ENCODE data around the gene CAVIN2. TPM values are rescaled to one million over a fixed set of nuclear protein-coding genes. Genes with fewer than 3 reads are reported as not detected.

The CAVIN2 gene
- total RNA-seq, 1 donor from 2014 or later: 4.4 TPM

GRCh38 chr2:191881982-191882816 is 35.3 kb upstream of the CAVIN2 start:
- TF ChIP-seq CTCF (IDR thresholded peaks at IDR 0.05; ENCODE audit: unreplicated experiment): no peak
- Mint-ChIP-seq H3K4me3 (ENCODE audit: unreplicated experiment) (no peak overlapping the region), H3K36me3 (ENCODE audit: low read depth, unreplicated experiment) (peaks cover 3% of the 10 kb centered on the region), H3K27ac (ENCODE audit: unreplicated experiment) (no peak overlapping the region), H3K27me3 (ENCODE audit: unreplicated experiment) (no peaks in the 10 kb centered on the region), H3K4me1 (ENCODE audit: unreplicated experiment) (no peaks in the 10 kb centered on the region), H3K9me3 (ENCODE audit: unreplicated experiment) (no peaks in the 10 kb centered on the region)
- DNase-seq (ENCODE audit: low spot score): no peak

GRCh38 chr2:191878548-191879279 is 31.8 kb upstream of the CAVIN2 start:
- H3K27me3 Mint-ChIP-seq (ENCODE audit: unreplicated experiment): no peaks in the 10 kb centered on the region
- peaks cover 3% of the 10 kb centered on the region for H3K36me3 Mint-ChIP-seq (ENCODE audit: low read depth, unreplicated experiment)
- DNase-seq (ENCODE audit: low spot score): no peak
- no peak overlapping the region for H3K27ac Mint-ChIP-seq (ENCODE audit: unreplicated experiment)
- no peaks in the 10 kb centered on the region for H3K4me1 Mint-ChIP-seq (ENCODE audit: unreplicated experiment)
- H3K9me3 Mint-ChIP-seq (ENCODE audit: unreplicated experiment): no peaks in the 10 kb centered on the region
- no peak for TF ChIP-seq CTCF (IDR thresholded peaks at IDR 0.05; ENCODE audit: unreplicated experiment)
- H3K4me3 Mint-ChIP-seq (ENCODE audit: unreplicated experiment): no peak overlapping the region

- H3K9me3 Mint-ChIP-seq (ENCODE audit: unreplicated experiment): no peaks in the 10 kb centered on the region
- DNase-seq (ENCODE audit: low spot score): no peak
- no peak overlapping the region for H3K4me3 Mint-ChIP-seq (ENCODE audit: unreplicated experiment)
- no peaks in the 10 kb centered on the region for H3K27me3 Mint-ChIP-seq (ENCODE audit: unreplicated experiment)
- H3K4me1 Mint-ChIP-seq (ENCODE audit: unreplicated experiment): no peaks in the 10 kb centered on the region
- no peak overlapping the region for H3K27ac Mint-ChIP-seq (ENCODE audit: unreplicated experiment)
- H3K36me3 Mint-ChIP-seq (ENCODE audit: low read depth, unreplicated experiment): peaks cover 3% of the 10 kb centered on the region
- no peak for TF ChIP-seq CTCF (IDR thresholded peaks at IDR 0.05; ENCODE audit: unreplicated experiment)
These were observed 31.0 kb upstream of the CAVIN2 start for GRCh38 chr2:191877875-191878274.

- Mint-ChIP-seq H3K27me3 (ENCODE audit: unreplicated experiment) (no peaks in the 10 kb centered on the region), H3K4me3 (ENCODE audit: unreplicated experiment) (no peak overlapping the region), H3K27ac (ENCODE audit: unreplicated experiment) (no peak overlapping the region), H3K9me3 (ENCODE audit: unreplicated experiment) (no peaks in the 10 kb centered on the region), H3K4me1 (ENCODE audit: unreplicated experiment) (no peaks in the 10 kb centered on the region), H3K36me3 (ENCODE audit: low read depth, unreplicated experiment) (peaks cover 3% of the 10 kb centered on the region)
- no peak for TF ChIP-seq CTCF (IDR thresholded peaks at IDR 0.05; ENCODE audit: unreplicated experiment)
- no peak for DNase-seq (ENCODE audit: low spot score)
These were observed 29.0 kb upstream of the CAVIN2 start for GRCh38 chr2:191875859-191876258.

- Mint-ChIP-seq H3K4me3 (ENCODE audit: unreplicated experiment) (no peak overlapping the region), H3K27me3 (ENCODE audit: unreplicated experiment) (no peaks in the 10 kb centered on the region), H3K4me1 (ENCODE audit: unreplicated experiment) (peaks cover 19% of the 10 kb centered on the region), H3K36me3 (ENCODE audit: low read depth, unreplicated experiment) (no peaks in the 10 kb centered on the region), H3K27ac (ENCODE audit: unreplicated experiment) (no peak overlapping the region), H3K9me3 (ENCODE audit: unreplicated experiment) (no peaks in the 10 kb centered on the region)
- no peak for TF ChIP-seq CTCF (IDR thresholded peaks at IDR 0.05; ENCODE audit: unreplicated experiment)
- DNase-seq (ENCODE audit: low spot score): no peak
These were observed 23.9 kb upstream of the CAVIN2 start for GRCh38 chr2:191870744-191871143.
